ENCODE measurements around the gene XYLT1.

Gene XYLT1

DNA sequence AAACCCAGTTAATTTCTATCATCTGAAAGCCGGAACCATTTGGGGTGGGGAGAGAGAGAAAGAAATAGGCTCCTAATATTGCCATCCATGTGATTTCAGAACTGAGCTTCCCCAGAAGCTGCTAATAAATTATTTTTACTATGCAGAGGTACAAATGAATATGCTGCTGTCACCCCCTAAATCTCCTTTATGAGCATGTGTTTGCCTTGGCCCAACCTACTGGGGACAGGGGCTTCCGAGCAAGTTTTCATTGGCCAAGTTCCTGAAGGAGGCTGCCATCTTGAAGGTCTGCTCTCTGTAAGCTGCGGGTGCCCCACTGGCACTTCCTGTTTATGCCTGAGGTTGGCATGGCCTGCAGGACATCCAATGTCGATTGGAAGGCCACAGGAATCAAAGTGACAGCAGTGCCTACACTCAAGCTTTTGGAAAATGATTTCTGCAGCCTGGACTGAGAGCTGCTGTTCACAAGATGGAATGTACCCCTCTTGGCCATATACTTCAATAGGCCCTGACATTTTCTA, 194.7 kb downstream of the XYLT1 start:
- no peaks in the 10 kb centered on the region for H3K27me3 ChIP-seq (replicated peaks)
- TF ChIP-seq, protein P1, sequence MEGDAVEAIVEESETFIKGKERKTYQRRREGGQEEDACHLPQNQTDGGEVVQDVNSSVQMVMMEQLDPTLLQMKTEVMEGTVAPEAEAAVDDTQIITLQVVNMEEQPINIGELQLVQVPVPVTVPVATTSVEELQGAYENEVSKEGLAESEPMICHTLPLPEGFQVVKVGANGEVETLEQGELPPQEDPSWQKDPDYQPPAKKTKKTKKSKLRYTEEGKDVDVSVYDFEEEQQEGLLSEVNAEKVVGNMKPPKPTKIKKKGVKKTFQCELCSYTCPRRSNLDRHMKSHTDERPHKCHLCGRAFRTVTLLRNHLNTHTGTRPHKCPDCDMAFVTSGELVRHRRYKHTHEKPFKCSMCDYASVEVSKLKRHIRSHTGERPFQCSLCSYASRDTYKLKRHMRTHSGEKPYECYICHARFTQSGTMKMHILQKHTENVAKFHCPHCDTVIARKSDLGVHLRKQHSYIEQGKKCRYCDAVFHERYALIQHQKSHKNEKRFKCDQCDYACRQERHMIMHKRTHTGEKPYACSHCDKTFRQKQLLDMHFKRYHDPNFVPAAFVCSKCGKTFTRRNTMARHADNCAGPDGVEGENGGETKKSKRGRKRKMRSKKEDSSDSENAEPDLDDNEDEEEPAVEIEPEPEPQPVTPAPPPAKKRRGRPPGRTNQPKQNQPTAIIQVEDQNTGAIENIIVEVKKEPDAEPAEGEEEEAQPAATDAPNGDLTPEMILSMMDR (IDR thresholded peaks at IDR 0.05; ENCODE audit: low read depth, low read length, missing control alignments), result no peak
- no peaks in the 10 kb centered on the region for H3K36me3 ChIP-seq (replicated peaks)
- in situ Hi-C loops (cut with HindIII; ENCODE audit: low pct_ligation_motif_present, low sequenced_read_pairs), result no loop called here
- no peak overlapping the region for H3K27ac ChIP-seq
- H3K4me3 ChIP-seq (ENCODE audit: low read depth, low read length), result no peak overlapping the region
- no peak for DNase-seq

DNA sequence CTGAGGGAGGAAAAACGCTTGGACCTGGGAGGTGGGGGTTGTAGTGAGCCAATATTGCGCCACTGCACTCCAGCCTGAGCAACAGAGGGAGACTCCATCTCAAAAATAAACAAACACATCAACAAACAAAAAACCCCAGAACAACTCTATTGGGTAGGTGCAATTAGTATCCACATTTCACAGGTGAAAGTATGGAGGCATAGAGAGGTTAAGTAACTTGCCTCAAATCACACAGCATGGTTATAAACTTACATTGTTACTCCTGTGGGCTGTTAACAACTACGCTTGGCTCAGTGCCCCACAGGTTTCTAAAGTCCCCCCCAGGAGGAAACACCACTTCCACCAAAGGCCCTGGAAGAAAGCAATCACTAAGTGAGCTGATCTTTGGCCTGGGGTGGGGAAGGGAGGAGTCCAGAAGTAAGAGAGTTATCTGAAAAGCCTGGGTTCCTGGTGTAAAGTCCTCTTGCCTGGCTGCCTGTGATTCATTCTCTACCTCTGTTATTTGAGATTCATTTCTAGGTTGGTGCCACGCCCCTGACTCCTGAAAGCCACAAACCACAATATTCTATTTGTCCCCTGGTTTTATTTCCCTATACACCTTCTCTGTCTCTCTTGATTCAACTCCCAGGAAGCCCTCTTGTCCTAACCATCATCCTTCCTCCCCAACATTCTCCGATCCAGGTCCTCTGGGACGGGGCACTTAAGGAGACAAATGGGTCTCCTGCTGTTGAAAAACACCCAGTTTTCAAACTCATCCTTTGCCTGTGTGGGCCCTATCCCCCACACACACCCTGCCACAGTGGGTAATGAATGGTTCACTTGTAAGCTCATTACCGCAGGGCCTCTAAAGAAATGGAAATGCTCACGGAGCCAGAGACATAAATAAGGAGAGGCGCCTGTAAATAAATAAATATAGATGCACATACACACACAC, 195.4 kb downstream of the XYLT1 start:
- in situ Hi-C loops (cut with HindIII; ENCODE audit: low pct_ligation_motif_present, low sequenced_read_pairs), result no loop called here
- TF ChIP-seq, protein P1 (IDR thresholded peaks at IDR 0.05; ENCODE audit: low read depth, low read length, missing control alignments), result no peak
- Histone ChIP-seq H3K27ac (no peak overlapping the region), H3K4me3 (ENCODE audit: low read depth, low read length) (no peak overlapping the region), H3K36me3 (replicated peaks) (no peaks in the 10 kb centered on the region), H3K27me3 (replicated peaks) (no peaks in the 10 kb centered on the region)
- DNase-seq, result no peak

DNA sequence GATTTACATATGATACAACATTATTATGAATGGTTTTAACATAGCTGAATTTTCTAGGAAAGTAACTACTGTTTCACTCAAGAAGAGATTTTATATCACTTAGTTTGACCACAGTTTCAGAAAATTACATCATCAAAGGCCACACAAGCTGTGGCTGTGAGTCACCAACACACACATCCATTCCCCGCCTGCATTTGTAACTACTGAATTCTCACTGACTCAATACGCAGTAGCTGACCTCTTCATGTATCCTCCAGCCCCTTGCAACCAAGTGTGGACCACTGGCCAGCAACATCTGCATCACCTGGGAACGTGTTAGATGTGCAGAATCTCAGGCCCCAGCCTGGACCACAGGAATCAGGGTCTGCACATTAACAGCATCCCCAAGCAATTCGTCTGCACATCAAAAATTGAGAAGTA, 197.6 kb downstream of the XYLT1 start:
- peak; percentile 34 for DNase-seq
- Histone ChIP-seq H3K27ac (no peak overlapping the region), H3K4me3 (ENCODE audit: low read depth, low read length) (no peak overlapping the region), H3K36me3 (replicated peaks) (no peaks in the 10 kb centered on the region), H3K27me3 (replicated peaks) (no peaks in the 10 kb centered on the region)
- in situ Hi-C loops (cut with HindIII; ENCODE audit: low pct_ligation_motif_present, low sequenced_read_pairs), result no loop called here
- TF ChIP-seq, protein P1 (IDR thresholded peaks at IDR 0.05; ENCODE audit: low read depth, low read length, missing control alignments), result no peak

DNA sequence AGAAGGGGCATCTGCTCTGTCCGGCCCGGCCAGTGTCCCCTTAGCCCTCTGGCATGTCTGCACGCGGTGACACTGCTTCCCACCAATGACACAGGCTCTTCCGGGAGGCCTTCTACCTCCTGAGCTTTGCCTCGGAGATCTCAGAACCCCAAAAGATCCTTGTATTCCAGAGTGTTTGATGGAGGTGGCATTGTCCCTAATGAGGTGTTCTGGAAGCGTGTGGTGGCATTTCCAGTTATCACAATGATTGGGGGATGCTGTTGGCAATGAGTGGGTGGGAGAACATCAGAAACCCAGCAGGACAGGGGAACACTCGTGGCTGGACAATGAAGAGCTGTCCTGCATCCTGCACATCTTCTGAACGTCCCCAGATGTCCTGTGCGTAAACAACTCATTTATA, 198.0 kb downstream of the XYLT1 start:
- H3K27ac ChIP-seq, result no peak overlapping the region
- TF ChIP-seq, protein P1 (IDR thresholded peaks at IDR 0.05; ENCODE audit: low read depth, low read length, missing control alignments), result no peak
- H3K4me3 ChIP-seq (ENCODE audit: low read depth, low read length), result no peak overlapping the region
- H3K27me3 ChIP-seq (replicated peaks), result no peaks in the 10 kb centered on the region
- H3K36me3 ChIP-seq (replicated peaks), result no peaks in the 10 kb centered on the region
- in situ Hi-C loops (cut with HindIII; ENCODE audit: low pct_ligation_motif_present, low sequenced_read_pairs), result no loop called here
- no peak for DNase-seq

DNA sequence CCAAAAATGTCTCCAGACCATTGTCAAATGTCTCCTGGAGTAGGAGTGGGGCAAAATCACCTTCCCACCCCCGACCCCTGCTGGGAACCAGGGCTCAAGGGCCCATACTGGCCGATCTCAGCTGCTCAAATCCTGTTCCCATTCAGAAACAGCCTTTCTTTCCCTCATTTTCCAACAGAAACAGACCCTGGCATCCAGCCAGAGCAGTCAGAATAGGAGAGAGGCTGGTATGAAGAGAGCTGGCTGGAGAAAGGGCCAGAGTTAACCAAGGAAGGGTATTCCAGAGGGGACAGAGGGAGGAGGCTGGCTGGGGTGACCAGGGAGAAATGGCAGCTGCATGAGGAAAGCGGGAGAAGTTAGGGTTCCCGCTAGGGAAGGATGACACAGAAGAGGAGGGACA, 199.1 kb downstream of the XYLT1 start:
- TF ChIP-seq, protein P1 (IDR thresholded peaks at IDR 0.05; ENCODE audit: low read depth, low read length, missing control alignments), result no peak
- Histone ChIP-seq H3K36me3 (replicated peaks) (no peaks in the 10 kb centered on the region), H3K27ac (no peak overlapping the region), H3K27me3 (replicated peaks) (no peaks in the 10 kb centered on the region), H3K4me3 (ENCODE audit: low read depth, low read length) (no peak overlapping the region)
- in situ Hi-C loops (cut with HindIII; ENCODE audit: low pct_ligation_motif_present, low sequenced_read_pairs), result no loop called here
- no peak for DNase-seq

Measured in brain microvascular endothelial cell (primary cell).